Smooth muscle cell (in vitro differentiated cells): Measurements from ENCODE around the gene RASA2. TPM values are rescaled to one million over a fixed set of nuclear protein-coding genes. Genes with fewer than 3 reads are reported as not detected.

Experiments
- DNase-seq: peaks from one replicate; lab custom pipeline; 2025; ENCODE audit not compliant: unreplicated experiment; lab: John Stamatoyannopoulos, UW
- H2AFZ ChIP-seq: fragments of 200-600 bp; sonication (generic); 2 replicates; pipeline ENCODE4 v1.6.0; 2016; ENCODE audit warnings: antibody characterized with exemption, low read depth, mild to moderate bottlenecking
- H3F3A ChIP-seq: fragments of 200-600 bp; sonication (generic); 2 replicates; pipeline ENCODE4 v1.6.0; 2017; ENCODE audit warnings: antibody characterized with exemption, low read depth
- H3K27ac ChIP-seq: fragments of 200-600 bp; sonication (generic); 2 replicates; pipeline ENCODE4 v1.5.1; 2016; ENCODE audit warnings: low read depth, mild to moderate bottlenecking
- H3K27me3 ChIP-seq: fragments of 200-600 bp; sonication (generic); 2 replicates; pipeline ENCODE4 v1.6.1; 2016; ENCODE audit warnings: low read depth, mild to moderate bottlenecking
- H3K36me3 ChIP-seq: fragments of 200-600 bp; sonication (generic); 2 replicates; pipeline ENCODE4 v1.5.1; 2016; ENCODE audit warnings: low read depth
- H3K4me1 ChIP-seq: fragments of 200-600 bp; sonication (generic); 2 replicates; pipeline ENCODE4 v1.5.1; 2016; ENCODE audit warnings: low read depth
- H3K4me2 ChIP-seq: fragments of 200-600 bp; sonication (generic); 2 replicates; pipeline ENCODE4 v1.6.0; 2016; ENCODE audit warnings: mild to moderate bottlenecking
- H3K4me3 ChIP-seq: fragments of 200-600 bp; sonication (generic); 2 replicates; pipeline ENCODE4 v1.5.1; 2016; ENCODE audit warnings: mild to moderate bottlenecking
- H3K79me2 ChIP-seq: fragments of 200-600 bp; sonication (generic); 2 replicates; pipeline ENCODE4 v1.6.0; 2016; ENCODE audit warnings: low read depth, mild to moderate bottlenecking
- H3K9ac ChIP-seq: fragments of 200-600 bp; sonication (generic); 2 replicates; pipeline ENCODE4 v1.6.0; 2016; ENCODE audit warnings: low read depth
- H3K9me3 ChIP-seq: fragments of 200-600 bp; sonication (generic); replicated peaks from 2 replicates; pipeline ENCODE4 v1.5.1; 2016; ENCODE audit warnings: low read depth
- H4K20me1 ChIP-seq: fragments of 200-600 bp; sonication (generic); 2 replicates; pipeline ENCODE4 v1.6.0; 2016; ENCODE audit warnings: low read depth
- WGBS: methylation state at CpG from one replicate; pipeline ENCODE4 v1.1.7; 2016; ENCODE audit warnings: low lambda C conversion rate; 5-methylcytosine and 5-hydroxymethylcytosine counted together
- polyA plus RNA-seq: library from polyadenylated mRNA; unstranded; fragments of >200 nt; fragmentation: Nextera tagmentation; extraction: Ambion mirVana; gene quantifications from 2 replicates; pipeline ENCODE4 v1.2.1, GENCODE V29; 2016
- total RNA-seq: library from RNA; depleted of rRNA; stranded (reverse); fragments of >200 nt; gene quantifications from 2 replicates; pipeline ENCODE4 v1.2.3, GENCODE V29; 2014
- TF ChIP-seq, protein P1 (sequence below): fragments of 200-600 bp; sonication (generic); IDR thresholded peaks from 2 replicates; pipeline ENCODE4 v1.5.1; 2017; ENCODE audit warnings: borderline replicate concordance, mild to moderate bottlenecking, antibody characterized with exemption; ENCODE audit not compliant: insufficient read depth, poor library complexity, severe bottlenecking

The RASA2 gene
- total and polyA plus RNA-seq, 2 experiments from 2014 or later, result 4.9 to 20.0 TPM

DNA sequence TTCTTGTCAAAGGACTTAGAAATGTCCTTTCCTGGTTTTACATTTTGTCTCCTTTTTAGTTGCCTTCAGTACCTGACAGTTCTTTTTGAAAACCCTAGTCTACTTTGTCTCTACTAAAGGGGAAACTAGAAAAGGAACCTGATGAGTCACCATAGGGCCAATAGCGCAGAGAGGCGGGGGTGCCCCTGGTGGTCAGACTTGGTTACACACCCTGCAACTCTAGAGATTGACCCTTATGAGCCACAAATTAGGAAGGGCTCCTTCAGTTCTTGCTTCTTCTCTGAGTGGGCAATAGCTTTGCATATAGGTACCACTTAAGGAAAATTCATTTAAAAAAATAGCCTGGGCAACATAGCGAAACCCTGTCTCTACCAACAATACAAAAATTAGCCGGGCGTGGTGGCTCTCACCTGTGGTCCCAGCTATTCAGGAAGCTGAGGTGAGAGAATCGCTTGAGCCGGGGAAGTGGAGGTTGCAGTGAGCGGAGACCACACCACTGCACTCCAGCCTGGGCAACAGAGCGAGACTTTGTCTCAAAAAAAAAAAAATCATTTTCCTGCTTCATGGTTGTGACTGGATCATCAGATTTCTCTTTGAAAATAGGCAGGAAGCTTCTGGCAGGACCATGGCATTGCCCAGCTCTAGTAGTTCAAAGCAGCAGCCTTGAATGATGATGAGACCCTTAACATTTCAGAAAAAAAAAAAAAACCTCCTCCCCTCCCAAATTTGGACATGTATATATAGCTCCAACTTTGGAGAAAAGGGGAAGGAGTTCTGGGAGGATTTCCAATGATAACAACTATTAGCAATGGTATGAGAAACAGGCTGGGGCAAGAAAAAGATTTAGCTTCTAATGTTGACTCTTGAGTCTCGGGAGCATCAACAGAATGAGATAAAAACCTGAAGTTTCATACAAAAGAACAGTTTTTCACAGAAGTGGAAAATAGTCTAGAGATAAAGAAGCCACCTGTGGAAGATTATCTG lies 45.2 kb upstream of the RASA2 start:
- H3K4me2 ChIP-seq, result peak overlapping the region; percentile 20
- H3K36me3 ChIP-seq, result no peaks in the 10 kb centered on the region
- peak overlapping the region; percentile 26 for H3K27ac ChIP-seq
- TF ChIP-seq, protein P1, sequence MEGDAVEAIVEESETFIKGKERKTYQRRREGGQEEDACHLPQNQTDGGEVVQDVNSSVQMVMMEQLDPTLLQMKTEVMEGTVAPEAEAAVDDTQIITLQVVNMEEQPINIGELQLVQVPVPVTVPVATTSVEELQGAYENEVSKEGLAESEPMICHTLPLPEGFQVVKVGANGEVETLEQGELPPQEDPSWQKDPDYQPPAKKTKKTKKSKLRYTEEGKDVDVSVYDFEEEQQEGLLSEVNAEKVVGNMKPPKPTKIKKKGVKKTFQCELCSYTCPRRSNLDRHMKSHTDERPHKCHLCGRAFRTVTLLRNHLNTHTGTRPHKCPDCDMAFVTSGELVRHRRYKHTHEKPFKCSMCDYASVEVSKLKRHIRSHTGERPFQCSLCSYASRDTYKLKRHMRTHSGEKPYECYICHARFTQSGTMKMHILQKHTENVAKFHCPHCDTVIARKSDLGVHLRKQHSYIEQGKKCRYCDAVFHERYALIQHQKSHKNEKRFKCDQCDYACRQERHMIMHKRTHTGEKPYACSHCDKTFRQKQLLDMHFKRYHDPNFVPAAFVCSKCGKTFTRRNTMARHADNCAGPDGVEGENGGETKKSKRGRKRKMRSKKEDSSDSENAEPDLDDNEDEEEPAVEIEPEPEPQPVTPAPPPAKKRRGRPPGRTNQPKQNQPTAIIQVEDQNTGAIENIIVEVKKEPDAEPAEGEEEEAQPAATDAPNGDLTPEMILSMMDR, result peak; percentile 73
- no peaks in the 10 kb centered on the region for H3K79me2 ChIP-seq
- DNase-seq, result peak; percentile 5
- H3K4me3 ChIP-seq, result no peak overlapping the region
- 68% methylated on average over 10 of the region's 10 CpGs for WGBS
- no peaks in the 10 kb centered on the region for H3K27me3 ChIP-seq
- H3K4me1 ChIP-seq, result peaks cover 7% of the 10 kb centered on the region
- H3K9ac ChIP-seq, result no peak overlapping the region
- peaks cover 14% of the 10 kb centered on the region for H3F3A ChIP-seq
- H4K20me1 ChIP-seq, result no peaks in the 10 kb centered on the region
- H3K9me3 ChIP-seq, result no peaks in the 10 kb centered on the region
- H2AFZ ChIP-seq, result no peak overlapping the region

DNA sequence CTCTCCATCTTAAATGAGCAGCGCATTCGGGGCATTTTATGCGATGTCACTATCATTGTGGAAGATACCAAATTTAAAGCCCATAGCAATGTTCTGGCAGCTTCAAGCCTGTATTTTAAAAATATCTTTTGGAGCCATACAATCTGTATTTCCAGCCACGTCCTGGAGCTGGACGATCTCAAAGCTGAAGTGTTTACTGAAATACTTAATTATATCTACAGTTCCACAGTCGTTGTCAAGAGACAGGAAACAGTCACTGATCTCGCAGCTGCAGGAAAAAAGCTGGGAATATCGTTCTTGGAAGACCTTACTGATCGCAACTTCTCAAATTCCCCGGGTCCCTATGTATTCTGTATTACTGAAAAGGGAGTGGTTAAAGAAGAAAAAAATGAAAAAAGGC lies 44.4 kb upstream of the RASA2 start:
- H3K79me2 ChIP-seq, result no peaks in the 10 kb centered on the region
- peak overlapping the region; percentile 20 for H3K4me2 ChIP-seq
- no peaks in the 10 kb centered on the region for H3K36me3 ChIP-seq
- no peak overlapping the region for H2AFZ ChIP-seq
- H4K20me1 ChIP-seq, result no peaks in the 10 kb centered on the region
- TF ChIP-seq, protein P1, result no peak
- no peak overlapping the region for H3K9ac ChIP-seq
- no peaks in the 10 kb centered on the region for H3K9me3 ChIP-seq
- no peaks in the 10 kb centered on the region for H3K27me3 ChIP-seq
- H3F3A ChIP-seq, result peaks cover 14% of the 10 kb centered on the region
- no peak for DNase-seq
- peaks cover 7% of the 10 kb centered on the region for H3K4me1 ChIP-seq
- 63% methylated on average over 10 of the region's 10 CpGs for WGBS
- H3K4me3 ChIP-seq, result no peak overlapping the region
- H3K27ac ChIP-seq, result peak overlapping the region; percentile 13

DNA sequence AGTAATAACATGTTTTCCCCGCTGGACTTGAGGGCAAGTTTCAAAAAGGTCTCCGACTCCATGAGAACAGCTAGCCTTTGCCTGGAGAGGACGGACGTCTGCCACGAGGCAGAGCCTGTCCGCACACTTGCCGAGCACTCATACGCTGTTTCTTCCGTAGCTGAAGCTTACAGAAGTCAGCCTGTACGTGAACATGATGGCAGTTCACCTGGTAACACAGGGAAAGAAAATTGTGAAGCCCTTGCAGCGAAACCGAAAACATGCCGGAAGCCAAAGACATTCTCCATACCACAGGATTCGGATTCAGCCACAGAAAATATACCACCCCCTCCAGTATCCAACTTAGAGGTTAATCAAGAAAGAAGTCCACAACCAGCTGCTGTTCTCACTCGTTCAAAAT lies 43.9 kb upstream of the RASA2 start:
- Histone ChIP-seq H3K36me3 (no peaks in the 10 kb centered on the region), H3F3A (peaks cover 14% of the 10 kb centered on the region), H3K9me3 (no peaks in the 10 kb centered on the region), H3K4me1 (peaks cover 7% of the 10 kb centered on the region), H3K4me3 (no peak overlapping the region), H3K9ac (no peak overlapping the region), H4K20me1 (no peaks in the 10 kb centered on the region), H3K79me2 (no peaks in the 10 kb centered on the region), H3K27me3 (no peaks in the 10 kb centered on the region), H2AFZ (no peak overlapping the region), H3K4me2 (no peak overlapping the region), H3K27ac (peak overlapping the region; percentile 13)
- TF ChIP-seq, protein P1, result no peak
- no peak for DNase-seq
- WGBS, result 96% methylated on average over 15 of the region's 15 CpGs
